GM19035 (cell line): ENCODE data around the gene TRERF1.
A peak's percentile ranks its signal among the peaks of the same experiment; 100 is the strongest.
"Not testable (repeated sequence)": the region's sequence is repeated elsewhere in the genome, so short reads cannot be mapped to it uniquely, and the experiment has no call there.

Experiments used
- ATAC-seq: cut with Tn5 transposase; IDR thresholded peaks from one replicate; pipeline ENCODE4 v1.9.1; 2021; ENCODE audit not compliant: unreplicated experiment

TRERF1 gene

DNA sequence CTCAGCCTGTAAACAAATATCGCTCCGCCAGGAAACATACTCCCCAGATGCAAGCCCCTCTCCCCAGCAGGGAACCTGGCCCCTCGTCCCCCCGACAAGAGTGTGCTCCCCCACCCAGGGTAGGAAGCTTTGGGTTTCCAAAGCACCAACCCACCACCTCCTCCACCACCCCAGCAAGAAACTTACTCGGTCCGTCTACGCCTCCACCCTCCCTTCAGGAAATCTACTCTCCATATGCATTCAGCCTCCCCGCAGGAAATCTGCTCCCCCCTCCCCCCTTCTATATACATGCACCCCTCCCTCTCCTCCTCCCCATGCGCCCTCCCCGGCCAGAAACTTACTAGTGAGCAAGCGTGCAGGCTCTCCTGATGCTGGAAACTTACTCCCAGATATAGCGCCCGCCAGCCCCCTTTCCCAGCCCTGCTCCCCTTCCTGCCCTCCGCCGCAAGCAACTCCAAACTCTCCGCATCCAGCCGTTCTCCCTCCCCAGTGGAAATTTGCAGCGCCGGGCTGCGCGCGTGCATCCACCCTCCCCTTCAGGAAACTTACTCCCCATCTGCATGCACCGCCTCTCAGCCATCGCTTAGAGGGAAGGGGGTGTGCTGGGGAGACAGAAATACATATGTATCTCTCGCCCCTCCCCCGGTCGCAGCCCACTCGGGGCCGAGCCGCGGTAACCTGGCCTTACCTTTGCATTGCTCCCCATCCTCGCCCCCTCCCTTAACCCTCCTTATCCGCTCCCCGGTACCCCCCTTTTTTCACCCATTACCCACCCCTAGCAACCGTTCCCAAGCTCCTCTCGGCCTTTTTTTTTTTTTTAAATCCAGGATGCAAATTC, at the start of gene TRERF1:
TRERF1 (minus strand) TSS at position 594 of the 838 bp plus-strand sequence. CDS start 182,336 bp downstream, outside the sequence.
- ATAC-seq, result peak; percentile 32

GRCh38 chr6:42498473-42499128, 46.9 kb upstream of the TRERF1 start:
- ATAC-seq, result no peak

- ATAC-seq, result no peak
Measured at GRCh38 chr6:42493914-42494539, 42.3 kb upstream of the TRERF1 start.

GRCh38 chr6:42488129-42488528, 36.4 kb upstream of the TRERF1 start:
- no peak for ATAC-seq

DNA sequence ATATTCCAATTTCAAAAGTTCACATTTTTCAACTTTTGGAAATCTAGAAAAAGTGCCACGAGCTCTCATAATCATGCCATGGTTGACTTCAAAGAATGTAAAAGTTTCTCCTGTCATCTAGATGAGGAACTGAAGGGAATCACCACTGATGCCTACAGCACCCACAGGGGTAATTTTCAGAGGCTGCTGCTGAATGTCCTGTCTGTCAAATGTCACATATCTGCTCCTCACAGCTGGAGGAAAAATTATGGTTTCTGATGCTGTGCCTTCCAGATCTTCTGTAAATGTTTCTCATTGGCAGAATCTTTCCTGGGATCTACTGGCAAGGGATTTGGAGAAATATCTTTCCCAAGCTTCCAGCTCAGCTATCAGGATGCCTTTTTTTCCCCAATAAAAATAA, 32.5 kb upstream of the TRERF1 start:
- ATAC-seq, result no peak

DNA sequence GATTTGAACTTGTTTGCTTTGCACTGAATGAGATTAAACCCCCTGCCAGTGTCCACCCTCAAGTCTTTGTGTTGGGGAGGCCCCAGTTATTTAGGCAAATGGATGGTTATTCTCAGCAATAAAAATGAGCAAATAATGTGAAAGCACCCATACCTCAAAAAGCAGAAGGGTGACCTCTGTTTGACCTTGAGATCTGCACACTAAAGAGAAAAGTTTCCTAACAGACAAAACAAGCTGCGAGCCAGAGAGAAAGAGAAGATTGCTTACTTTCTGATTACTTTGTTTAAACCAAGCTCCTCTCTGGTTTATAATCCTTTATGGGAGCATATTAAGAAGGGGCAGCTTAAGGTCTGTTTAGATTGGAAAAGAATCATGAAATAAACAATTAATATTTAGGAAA, 30.4 kb upstream of the TRERF1 start:
- ATAC-seq, result no peak

- ATAC-seq, result no peak
Measured at GRCh38 chr6:42471714-42472113, 20.0 kb upstream of the TRERF1 start.

DNA sequence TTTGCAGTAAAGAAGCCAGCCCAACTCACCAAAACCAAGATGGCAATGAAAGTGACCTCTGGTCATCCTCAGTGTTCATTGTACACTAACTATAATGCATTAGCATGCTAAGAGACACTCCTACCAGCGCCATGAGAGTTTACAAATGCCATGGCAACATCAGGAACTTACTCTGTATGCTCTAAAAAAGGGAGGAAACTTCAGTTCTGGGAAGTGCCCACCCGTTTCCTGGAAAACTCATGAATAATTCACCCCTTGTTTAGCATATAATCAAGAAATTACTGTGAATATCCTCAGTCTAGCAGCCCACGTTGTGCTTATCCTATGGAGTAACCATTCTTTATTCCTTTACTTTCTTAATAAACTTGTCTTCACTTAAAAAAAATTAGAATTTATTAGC, 19.4 kb upstream of the TRERF1 start:
- no peak for ATAC-seq

DNA sequence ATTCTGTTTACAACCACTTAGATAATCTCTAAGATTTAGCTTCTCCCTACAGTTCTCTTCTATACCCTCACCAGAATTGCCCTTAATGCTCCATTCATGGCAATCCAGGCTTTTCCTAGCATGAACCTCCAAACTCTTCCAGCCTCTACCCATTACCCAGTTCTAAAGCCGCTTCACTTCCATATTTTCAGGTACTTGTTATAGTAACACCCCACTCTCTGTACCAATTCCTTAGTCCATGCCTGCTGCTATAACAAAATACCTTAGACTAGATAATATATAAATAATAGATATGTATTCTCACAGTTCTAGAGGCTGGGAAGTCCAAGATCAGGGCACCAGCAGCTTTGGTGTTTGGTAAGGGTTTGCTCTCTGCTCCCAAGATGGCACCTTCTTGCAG, 16.5 kb upstream of the TRERF1 start:
- no peak for ATAC-seq

GRCh38 chr6:42467651-42468050, 15.9 kb upstream of the TRERF1 start:
- ATAC-seq, result no peak

- ATAC-seq, result not testable (repeated sequence)
Measured at GRCh38 chr6:42466470-42466869, 14.7 kb upstream of the TRERF1 start.

GRCh38 chr6:42462474-42462972, 10.8 kb upstream of the TRERF1 start:
- no peak for ATAC-seq

DNA sequence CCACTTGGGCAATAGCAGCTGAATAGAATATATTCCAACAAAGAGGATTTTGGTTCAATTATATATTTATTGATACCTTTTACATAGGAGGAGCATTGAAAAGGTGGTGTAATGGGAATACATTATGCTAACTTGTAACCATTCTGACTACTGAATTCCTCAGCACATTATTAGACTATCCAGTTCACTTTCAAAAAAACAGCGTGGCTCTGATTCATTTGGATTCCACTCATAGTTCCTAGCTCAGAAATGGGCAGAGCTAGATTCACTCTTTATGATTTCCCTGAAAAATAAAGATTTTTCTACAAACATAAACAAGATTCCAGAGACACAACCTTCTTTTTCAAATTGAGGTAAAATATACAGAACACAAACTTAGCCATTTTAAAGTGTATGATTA, 9.2 kb upstream of the TRERF1 start:
- ATAC-seq, result no peak

GRCh38 chr6:42459888-42460287, 8.2 kb upstream of the TRERF1 start:
- no peak for ATAC-seq

- ATAC-seq, result no peak
Measured at GRCh38 chr6:42454428-42454791, 2.7 kb upstream of the TRERF1 start.

DNA sequence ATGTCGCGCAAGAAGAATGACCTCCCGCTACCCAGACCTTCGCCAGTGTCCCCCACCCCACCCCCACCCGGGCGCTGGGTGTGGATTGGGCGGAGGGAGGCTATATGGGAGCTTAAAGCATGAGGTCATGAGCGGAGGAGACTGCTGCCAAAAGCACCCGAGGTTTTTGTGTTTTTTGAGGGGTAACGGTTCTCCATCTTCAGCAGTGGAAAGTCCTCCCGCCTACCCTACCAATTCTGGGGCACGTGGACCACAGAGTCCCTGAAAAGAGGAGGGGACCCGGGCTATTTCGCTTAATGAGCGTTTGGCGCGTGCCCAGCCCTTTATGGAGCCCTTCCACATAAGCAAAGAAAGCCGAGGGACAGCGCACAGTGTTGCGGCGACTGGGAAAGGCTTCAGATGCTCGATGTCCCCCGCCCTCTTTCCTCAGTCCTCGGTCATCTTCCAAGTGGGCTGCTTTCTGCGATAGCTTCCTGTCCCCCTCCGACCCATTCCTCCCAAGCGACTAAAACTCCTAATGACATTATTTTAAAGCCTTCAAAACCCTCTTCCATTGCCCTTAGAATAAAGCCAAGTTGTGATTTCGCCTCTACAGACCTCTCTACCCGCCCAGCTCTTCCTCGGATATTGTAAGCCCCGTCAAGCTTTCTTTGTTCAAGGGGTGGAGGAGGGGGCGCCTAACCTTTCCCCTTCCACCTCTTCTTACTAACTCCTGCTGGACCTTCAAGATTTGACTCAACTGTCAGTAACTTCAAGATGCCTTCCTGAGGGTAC, 2.1 kb upstream of the TRERF1 start:
- ATAC-seq, result no peak

DNA sequence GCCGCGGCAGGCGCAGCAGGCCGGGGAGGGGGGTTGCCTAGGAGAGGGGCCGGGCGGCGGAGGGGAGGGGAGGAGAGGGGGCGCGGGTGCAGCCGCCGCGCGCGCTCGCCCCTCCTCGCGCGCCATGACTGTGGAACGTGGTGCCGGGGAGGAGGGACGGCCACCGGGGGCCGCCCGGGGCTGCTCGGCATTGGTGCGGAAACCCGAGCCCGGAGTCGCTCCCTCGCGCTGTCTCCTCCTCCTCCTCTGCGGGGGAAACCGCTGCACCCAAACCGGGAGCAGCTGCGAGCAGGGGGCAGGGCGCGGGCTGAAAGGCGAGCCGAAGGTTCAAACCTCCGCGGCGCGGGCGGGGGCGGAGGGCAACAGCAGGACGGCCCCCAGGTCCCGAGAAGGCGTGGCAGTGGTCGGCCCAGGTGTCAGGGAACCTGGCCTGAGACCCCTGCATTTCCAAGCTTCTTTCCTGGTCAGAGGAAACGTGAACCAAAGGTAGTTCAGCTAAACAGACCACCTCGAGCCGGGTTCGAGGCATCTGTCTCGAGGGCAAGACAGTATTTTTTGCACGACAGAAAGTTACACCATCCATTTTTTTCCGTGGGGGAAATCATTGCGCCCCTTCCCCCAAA, 1.4 kb upstream of the TRERF1 start:
- ATAC-seq, result peak; percentile 53

DNA sequence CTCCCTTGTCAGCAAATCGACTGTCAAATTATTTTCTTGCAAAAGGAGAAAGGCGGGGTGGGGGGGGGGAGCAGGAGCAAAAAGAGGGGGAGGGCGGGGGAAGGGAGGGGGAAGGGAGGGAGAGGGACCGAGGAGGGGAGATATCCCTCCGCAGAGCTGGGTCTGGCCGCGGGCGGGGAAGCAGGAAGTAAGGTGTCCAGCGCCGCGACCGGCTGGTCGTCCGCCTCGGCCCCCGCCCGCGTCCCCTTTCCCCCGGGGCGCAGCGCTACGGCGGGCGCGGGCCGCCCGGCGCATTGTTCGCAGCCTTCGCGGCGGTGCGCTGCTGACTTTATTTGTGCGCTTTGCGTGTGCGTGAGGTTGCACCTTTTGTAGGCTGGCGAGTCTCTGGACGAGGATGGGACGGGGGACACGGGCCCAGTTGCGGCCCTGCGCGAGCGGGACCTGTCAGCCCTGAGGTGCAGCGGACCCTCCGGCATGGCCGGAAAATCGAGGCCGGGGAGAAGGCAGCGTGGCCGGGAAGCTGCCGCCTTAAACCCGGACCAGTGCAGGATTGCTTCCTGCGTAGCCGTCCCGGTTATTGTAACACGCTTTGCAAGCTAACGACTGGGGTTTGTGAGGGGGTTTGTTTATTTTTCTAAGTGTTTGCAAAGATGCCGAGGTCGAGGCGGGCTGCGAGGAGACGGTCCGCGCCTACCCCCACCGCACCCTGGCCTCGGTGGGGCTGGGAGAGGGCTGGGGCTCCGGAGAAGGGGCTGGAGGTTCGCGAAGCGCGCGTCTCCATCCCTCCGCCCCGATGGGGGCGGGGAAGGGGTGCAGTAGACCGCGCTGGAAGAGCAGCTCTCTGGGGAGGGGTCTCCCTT, 675 bp upstream of the TRERF1 start:
- peak; percentile 42 for ATAC-seq

DNA sequence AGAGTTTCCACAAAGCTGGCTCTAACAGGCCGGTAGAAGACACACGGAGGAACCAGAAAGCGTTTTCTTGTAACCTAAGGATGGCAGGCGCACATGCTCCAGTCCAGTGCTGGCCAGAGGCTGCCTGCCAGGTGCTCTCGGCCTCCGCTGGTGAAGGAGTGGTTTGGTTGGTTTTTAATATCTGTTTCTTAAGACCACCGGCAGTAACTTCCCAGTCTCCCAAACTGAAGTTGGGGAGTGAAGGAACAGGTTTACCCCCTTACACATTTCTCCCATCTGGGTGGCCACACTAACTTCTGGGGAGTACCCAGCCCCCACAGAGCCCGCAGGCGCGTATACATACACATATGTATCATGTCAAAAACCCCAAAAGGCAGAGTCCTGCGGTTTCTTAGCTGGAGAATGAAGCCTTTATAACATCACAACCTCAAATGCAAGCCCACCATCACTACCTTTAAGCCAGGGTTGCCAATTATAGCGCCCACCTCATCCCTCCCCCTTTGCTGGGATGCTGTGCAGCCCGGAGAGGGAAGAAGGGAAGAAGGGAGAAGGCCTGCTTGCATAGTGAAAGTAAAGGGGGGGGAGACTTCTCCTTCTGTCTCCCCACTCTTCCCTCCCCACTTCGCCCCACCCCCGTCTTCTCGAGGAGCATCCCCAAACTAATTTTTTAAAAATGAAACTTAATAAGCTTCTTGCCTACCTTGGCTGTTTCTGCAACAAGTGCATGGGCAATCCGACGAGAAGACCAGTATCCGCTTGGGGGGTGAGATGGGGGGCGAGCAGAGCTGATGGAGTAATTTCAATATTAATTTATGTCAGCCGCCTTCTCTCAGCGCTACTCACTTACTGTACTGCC, 1.0 kb downstream of the TRERF1 start:
- ATAC-seq, result no peak
